NCI-H2196 treated with DMSO at 0.1 percent for 48 hours (cell line): ENCODE measurements around the gene HELZ.
"Not testable (repeated sequence)": the region's sequence is repeated elsewhere in the genome, so short reads cannot be mapped to it uniquely, and the experiment has no call there.

Experiments
- DNase-seq: peaks from one replicate; lab custom pipeline; 2025; ENCODE audit not compliant: unreplicated experiment; lab: John Stamatoyannopoulos, UW

Gene HELZ

GRCh38 chr17:67265436-67266019 is 20.5 kb upstream of the HELZ start:
- no peak for DNase-seq

- no peak for DNase-seq
Observed at GRCh38 chr17:67262435-67263117, 17.6 kb upstream of the HELZ start.

- DNase-seq = no peak
Observed at GRCh38 chr17:67260170-67260987, 15.4 kb upstream of the HELZ start.

- DNase-seq = no peak
Observed at GRCh38 chr17:67258821-67259468, 13.9 kb upstream of the HELZ start.

GRCh38 chr17:67256075-67256732 is 11.2 kb upstream of the HELZ start:
- no peak for DNase-seq

GRCh38 chr17:67253384-67253783 is 8.4 kb upstream of the HELZ start:
- no peak for DNase-seq

- not testable (repeated sequence) for DNase-seq
Observed at GRCh38 chr17:67251586-67251985, 6.6 kb upstream of the HELZ start.

GRCh38 chr17:67248291-67248690 is 3.3 kb upstream of the HELZ start:
- DNase-seq = no peak

GRCh38 chr17:67247416-67247900 is 2.5 kb upstream of the HELZ start:
- DNase-seq = no peak

GRCh38 chr17:67246653-67247415 is 1.8 kb upstream of the HELZ start:
- DNase-seq = no peak

- DNase-seq = no peak
Observed at GRCh38 chr17:67246403-67246652, 1.3 kb upstream of the HELZ start.

GRCh38 chr17:67245694-67246402 is 852 bp upstream of the HELZ start:
- DNase-seq = no peak

- no peak for DNase-seq
Observed at GRCh38 chr17:67244431-67245072, 444 bp downstream of the HELZ start.

GRCh38 chr17:67243284-67243683 is 1.7 kb downstream of the HELZ start:
- DNase-seq = no peak

- DNase-seq = no peak
Observed at GRCh38 chr17:67241719-67242341, 3.2 kb downstream of the HELZ start.

- no peak for DNase-seq
Observed at GRCh38 chr17:67239597-67239996, 5.4 kb downstream of the HELZ start.

- no peak for DNase-seq
Observed at GRCh38 chr17:67238991-67239390, 6.0 kb downstream of the HELZ start.

- no peak for DNase-seq
Observed at GRCh38 chr17:67232441-67232840, 12.6 kb downstream of the HELZ start.
